ENCODE results near the gene ALK.

Gene ALK

DNA sequence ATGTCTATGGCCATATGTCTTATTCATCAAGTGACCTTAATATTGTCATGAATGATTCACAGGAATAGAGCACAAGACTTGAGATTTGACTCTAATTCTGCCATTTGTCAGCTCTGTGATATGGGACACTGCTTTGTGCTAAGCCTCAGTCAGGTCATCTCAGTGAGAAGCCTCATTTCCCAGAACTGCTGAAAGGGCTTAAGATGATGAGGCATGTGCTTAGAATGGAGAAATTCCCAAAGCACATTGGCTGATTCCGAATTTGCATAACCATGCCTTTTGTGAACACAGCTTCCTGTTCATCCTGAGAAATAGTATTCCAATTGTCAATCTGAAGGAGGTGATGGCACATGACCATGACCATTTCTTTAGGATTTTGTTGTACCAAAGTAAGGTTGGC, 218.1 kb downstream of the ALK start:
- H3K9me3 Mint-ChIP-seq, result no peaks in the 10 kb centered on the region
- H3K4me3 Mint-ChIP-seq, result no peak overlapping the region
- no peaks in the 10 kb centered on the region for H3K36me3 Mint-ChIP-seq (ENCODE audit: low read depth)
- no peaks in the 10 kb centered on the region for H3K4me1 Mint-ChIP-seq (ENCODE audit: low read depth)
- no peak overlapping the region for H3K27ac Mint-ChIP-seq
- intact Hi-C loops (cut with micrococcal nuclease), result no loop called here
- no peaks in the 10 kb centered on the region for H3K27me3 Mint-ChIP-seq

DNA sequence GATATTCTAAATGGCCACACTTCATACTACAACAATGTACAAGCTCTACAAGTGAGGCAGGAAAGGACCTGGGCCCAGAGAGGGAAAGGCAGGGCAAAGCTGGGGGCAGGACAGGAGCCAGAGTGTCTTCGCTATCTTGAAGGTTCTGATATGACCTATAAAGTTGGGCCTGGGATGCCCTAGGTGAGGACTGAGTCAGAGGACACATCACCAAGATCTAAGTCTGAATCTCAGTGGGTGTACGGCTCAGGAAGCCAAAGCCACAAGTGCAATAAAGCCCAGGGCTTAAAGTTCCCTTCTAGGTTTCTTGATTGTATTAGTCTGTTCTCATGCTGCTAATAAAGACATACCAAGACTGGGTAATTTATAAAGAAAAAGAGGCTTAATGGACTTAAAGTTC, 219.1 kb downstream of the ALK start:
- H3K36me3 Mint-ChIP-seq (ENCODE audit: low read depth), result no peaks in the 10 kb centered on the region
- H3K4me3 Mint-ChIP-seq, result no peak overlapping the region
- no peak overlapping the region for H3K27ac Mint-ChIP-seq
- no peaks in the 10 kb centered on the region for H3K4me1 Mint-ChIP-seq (ENCODE audit: low read depth)
- H3K27me3 Mint-ChIP-seq, result no peaks in the 10 kb centered on the region
- intact Hi-C loops (cut with micrococcal nuclease), result no loop called here
- H3K9me3 Mint-ChIP-seq, result no peaks in the 10 kb centered on the region

DNA sequence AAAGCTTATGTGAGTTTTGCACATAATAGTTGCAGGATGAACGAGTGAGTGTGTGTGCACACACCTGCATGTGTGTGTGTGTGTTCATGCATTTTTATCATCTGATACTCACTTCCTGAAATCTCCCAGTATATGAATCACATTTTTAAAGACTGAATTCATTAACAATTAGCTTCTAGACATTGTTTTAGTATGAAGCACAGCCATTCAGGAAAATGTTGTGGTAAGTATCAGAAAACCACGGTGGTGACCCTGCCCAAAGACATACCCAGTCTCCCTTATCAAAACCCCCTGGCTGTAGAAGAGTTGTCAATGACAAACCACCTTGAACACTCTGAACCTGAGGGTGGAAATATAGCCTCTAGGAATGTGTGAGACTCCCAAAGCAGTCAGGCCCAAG, 220.8 kb downstream of the ALK start:
- intact Hi-C loops (cut with micrococcal nuclease), result no loop called here
- no peak overlapping the region for H3K4me3 Mint-ChIP-seq
- H3K4me1 Mint-ChIP-seq (ENCODE audit: low read depth), result no peaks in the 10 kb centered on the region
- no peaks in the 10 kb centered on the region for H3K36me3 Mint-ChIP-seq (ENCODE audit: low read depth)
- no peaks in the 10 kb centered on the region for H3K27me3 Mint-ChIP-seq
- H3K9me3 Mint-ChIP-seq, result no peaks in the 10 kb centered on the region
- H3K27ac Mint-ChIP-seq, result no peak overlapping the region

DNA sequence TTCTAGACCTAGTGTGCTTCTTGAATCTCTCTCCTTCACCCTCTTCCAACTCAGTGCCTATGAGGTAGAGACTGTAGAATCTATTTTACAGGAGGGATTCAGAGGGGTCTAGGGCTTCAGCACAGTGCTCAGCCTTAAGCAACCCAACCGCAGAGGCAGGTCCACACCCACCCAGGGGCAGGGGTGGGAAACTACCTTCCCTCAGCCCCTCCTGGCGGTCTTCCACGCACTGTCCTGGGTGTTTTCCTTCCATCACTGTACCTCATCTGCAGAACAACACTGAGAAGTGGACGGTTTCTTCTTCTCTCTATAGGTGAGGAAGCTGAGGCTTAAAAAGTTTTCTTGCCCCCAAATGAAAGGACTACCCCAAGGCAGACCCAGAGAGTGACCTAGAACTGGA, 222.3 kb downstream of the ALK start:
- Mint-ChIP-seq H3K27ac (no peak overlapping the region), H3K36me3 (ENCODE audit: low read depth) (no peaks in the 10 kb centered on the region), H3K4me3 (no peak overlapping the region), H3K9me3 (peaks cover 8% of the 10 kb centered on the region), H3K27me3 (no peaks in the 10 kb centered on the region), H3K4me1 (ENCODE audit: low read depth) (no peaks in the 10 kb centered on the region)
- intact Hi-C loops (cut with micrococcal nuclease), result no loop called here

- H3K9me3 Mint-ChIP-seq, result peaks cover 13% of the 10 kb centered on the region
- no peaks in the 10 kb centered on the region for H3K36me3 Mint-ChIP-seq (ENCODE audit: low read depth)
- no peak overlapping the region for H3K4me3 Mint-ChIP-seq
- intact Hi-C loops (cut with micrococcal nuclease), result no loop called here
- H3K27ac Mint-ChIP-seq, result no peak overlapping the region
- H3K27me3 Mint-ChIP-seq, result no peaks in the 10 kb centered on the region
- H3K4me1 Mint-ChIP-seq (ENCODE audit: low read depth), result no peaks in the 10 kb centered on the region
Measured at GRCh38 chr2:29698216-29698615, 223.2 kb downstream of the ALK start.

GRCh38 chr2:29697715-29698114, 223.7 kb downstream of the ALK start:
- intact Hi-C loops (cut with micrococcal nuclease), result no loop called here
- Mint-ChIP-seq H3K27ac (no peak overlapping the region), H3K36me3 (ENCODE audit: low read depth) (no peaks in the 10 kb centered on the region)

GRCh38 chr2:29697181-29697580, 224.2 kb downstream of the ALK start:
- intact Hi-C loops (cut with micrococcal nuclease), result no loop called here
- Mint-ChIP-seq H3K9me3 (peaks cover 17% of the 10 kb centered on the region), H3K27ac (no peak overlapping the region), H3K36me3 (ENCODE audit: low read depth) (no peaks in the 10 kb centered on the region), H3K4me3 (no peak overlapping the region), H3K4me1 (ENCODE audit: low read depth) (no peaks in the 10 kb centered on the region), H3K27me3 (no peaks in the 10 kb centered on the region)

More at GRCh38 chr2:29697715-29698114, 223.7 kb downstream of the ALK start:
- Mint-ChIP-seq H3K4me1 (ENCODE audit: low read depth) (no peaks in the 10 kb centered on the region), H3K9me3 (peaks cover 17% of the 10 kb centered on the region), H3K27me3 (no peaks in the 10 kb centered on the region), H3K4me3 (no peak overlapping the region)

DNA sequence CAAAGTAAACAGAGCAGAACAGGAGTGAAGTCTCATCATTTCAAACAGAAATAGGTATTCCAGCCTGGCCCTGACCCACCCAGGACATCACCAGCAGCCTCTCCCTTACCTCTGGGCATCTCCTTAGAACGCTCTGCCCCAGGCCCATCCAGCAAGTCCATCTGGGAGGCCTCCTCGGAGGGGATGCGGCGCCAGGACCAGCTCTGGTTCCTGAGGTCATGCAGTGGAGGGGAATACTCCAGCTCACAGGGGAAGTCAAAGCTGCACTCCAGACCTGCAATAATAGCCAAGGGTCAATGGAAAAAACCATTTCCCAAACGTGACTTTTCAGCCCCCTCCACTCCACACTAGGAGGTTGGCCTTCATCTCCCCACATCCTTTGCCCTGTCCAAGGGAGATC, 226.6 kb downstream of the ALK start:
- no peaks in the 10 kb centered on the region for H3K27me3 Mint-ChIP-seq
- no peak overlapping the region for H3K4me3 Mint-ChIP-seq
- no peak overlapping the region for H3K27ac Mint-ChIP-seq
- no peaks in the 10 kb centered on the region for H3K4me1 Mint-ChIP-seq (ENCODE audit: low read depth)
- no peaks in the 10 kb centered on the region for H3K36me3 Mint-ChIP-seq (ENCODE audit: low read depth)
- peaks cover 17% of the 10 kb centered on the region for H3K9me3 Mint-ChIP-seq
- intact Hi-C loops (cut with micrococcal nuclease), result no loop called here

DNA sequence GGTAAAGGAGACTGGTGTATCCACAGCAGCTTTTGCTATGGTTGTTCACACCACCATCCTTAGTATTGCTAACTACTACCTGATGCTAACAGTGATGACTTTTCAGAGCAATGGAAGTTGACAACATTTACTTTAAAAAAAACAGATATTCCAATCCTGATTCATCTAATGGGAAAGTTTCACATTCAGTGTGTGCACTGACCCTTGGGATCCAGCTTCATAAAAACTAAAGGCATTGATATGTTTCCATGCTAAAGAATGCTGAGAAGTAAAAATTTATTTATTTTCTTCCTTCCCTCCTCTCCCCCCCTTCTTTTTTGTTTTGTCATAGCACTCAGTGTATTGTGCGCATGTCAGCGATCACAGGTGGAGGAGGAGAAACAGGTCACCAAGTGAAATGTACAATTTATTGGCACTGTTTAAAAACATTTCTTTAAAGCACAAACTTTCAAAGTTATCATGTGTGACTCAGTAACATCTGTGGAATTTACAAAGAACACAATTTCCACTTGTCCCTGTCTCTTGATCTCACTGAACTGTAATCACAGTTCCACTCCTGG, 229.9 kb downstream of the ALK start:
- H3K9me3 Mint-ChIP-seq, result peaks cover 17% of the 10 kb centered on the region
- no peaks in the 10 kb centered on the region for H3K36me3 Mint-ChIP-seq (ENCODE audit: low read depth)
- H3K4me3 Mint-ChIP-seq, result no peak overlapping the region
- no peaks in the 10 kb centered on the region for H3K4me1 Mint-ChIP-seq (ENCODE audit: low read depth)
- H3K27me3 Mint-ChIP-seq, result no peaks in the 10 kb centered on the region
- intact Hi-C loops (cut with micrococcal nuclease), result no loop called here
- H3K27ac Mint-ChIP-seq, result no peak overlapping the region

DNA sequence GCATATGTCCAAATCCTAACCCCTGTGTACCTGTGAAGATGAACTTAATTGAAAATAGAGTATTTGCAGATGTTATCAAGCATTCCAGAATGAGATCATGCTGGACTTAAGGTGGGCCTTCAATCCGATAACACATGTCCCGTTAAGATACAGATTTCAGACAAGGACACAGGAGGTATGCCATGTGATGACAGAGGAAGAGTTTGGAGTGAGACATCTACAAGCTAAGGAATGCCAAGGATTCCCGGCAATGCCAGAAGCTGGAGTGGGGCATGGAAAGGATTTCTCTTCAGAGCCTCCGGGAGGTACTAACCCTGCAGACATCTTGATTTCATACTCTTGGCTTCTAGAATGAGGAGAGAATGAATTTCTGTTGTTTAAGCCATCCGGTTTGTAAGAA, 231.7 kb downstream of the ALK start:
- H3K9me3 Mint-ChIP-seq, result peaks cover 13% of the 10 kb centered on the region
- intact Hi-C loops (cut with micrococcal nuclease), result no loop called here
- no peaks in the 10 kb centered on the region for H3K4me1 Mint-ChIP-seq (ENCODE audit: low read depth)
- H3K27ac Mint-ChIP-seq, result no peak overlapping the region
- no peak overlapping the region for H3K4me3 Mint-ChIP-seq
- no peaks in the 10 kb centered on the region for H3K27me3 Mint-ChIP-seq
- H3K36me3 Mint-ChIP-seq (ENCODE audit: low read depth), result no peaks in the 10 kb centered on the region

DNA sequence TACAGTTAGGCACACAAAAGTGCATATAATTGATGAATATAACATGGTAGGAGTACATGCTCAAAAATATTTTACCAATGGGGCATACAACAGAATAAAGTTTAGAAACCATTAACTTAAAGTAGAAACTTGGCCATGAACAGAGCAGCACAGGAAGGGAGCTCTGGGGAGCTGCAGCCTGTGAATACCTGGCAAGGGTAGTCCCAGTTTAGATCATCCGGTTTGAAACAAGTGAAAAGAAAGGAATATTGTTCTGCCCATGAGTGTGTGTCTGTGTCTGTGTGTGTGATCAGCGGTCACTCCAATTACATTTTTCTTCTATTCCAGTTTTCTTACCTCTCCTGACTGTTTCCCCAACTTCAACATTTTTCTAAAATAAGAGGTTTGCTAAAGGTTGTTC, 233.0 kb downstream of the ALK start:
- intact Hi-C loops (cut with micrococcal nuclease), result no loop called here
- H3K27ac Mint-ChIP-seq, result no peak overlapping the region
- peaks cover 6% of the 10 kb centered on the region for H3K9me3 Mint-ChIP-seq
- no peak overlapping the region for H3K4me3 Mint-ChIP-seq
- no peaks in the 10 kb centered on the region for H3K36me3 Mint-ChIP-seq (ENCODE audit: low read depth)
- no peaks in the 10 kb centered on the region for H3K4me1 Mint-ChIP-seq (ENCODE audit: low read depth)
- H3K27me3 Mint-ChIP-seq, result no peaks in the 10 kb centered on the region

DNA sequence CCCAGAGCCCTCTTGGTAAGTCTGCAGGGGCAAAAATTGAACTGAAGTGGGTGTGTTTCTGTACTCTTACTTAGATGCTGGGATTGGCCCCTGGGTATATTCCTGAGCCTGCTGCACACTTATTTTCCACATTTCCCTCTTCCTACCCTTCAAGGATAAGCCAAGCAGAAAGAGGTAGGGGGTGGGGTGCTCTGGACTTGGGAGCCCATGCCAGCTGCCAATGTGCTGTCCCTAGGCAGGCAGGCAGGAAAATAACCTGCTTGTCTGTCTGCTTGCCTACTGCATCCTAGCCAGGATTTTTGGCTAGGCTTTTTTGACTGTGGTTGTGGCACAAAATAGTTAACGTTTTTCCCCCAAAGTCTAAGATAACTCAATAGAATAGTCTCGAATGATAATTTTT, 234.3 kb downstream of the ALK start:
- H3K27me3 Mint-ChIP-seq, result no peaks in the 10 kb centered on the region
- no peaks in the 10 kb centered on the region for H3K36me3 Mint-ChIP-seq (ENCODE audit: low read depth)
- intact Hi-C loops (cut with micrococcal nuclease), result no loop called here
- H3K4me3 Mint-ChIP-seq, result no peak overlapping the region
- H3K9me3 Mint-ChIP-seq, result no peaks in the 10 kb centered on the region
- no peaks in the 10 kb centered on the region for H3K4me1 Mint-ChIP-seq (ENCODE audit: low read depth)
- H3K27ac Mint-ChIP-seq, result no peak overlapping the region

DNA sequence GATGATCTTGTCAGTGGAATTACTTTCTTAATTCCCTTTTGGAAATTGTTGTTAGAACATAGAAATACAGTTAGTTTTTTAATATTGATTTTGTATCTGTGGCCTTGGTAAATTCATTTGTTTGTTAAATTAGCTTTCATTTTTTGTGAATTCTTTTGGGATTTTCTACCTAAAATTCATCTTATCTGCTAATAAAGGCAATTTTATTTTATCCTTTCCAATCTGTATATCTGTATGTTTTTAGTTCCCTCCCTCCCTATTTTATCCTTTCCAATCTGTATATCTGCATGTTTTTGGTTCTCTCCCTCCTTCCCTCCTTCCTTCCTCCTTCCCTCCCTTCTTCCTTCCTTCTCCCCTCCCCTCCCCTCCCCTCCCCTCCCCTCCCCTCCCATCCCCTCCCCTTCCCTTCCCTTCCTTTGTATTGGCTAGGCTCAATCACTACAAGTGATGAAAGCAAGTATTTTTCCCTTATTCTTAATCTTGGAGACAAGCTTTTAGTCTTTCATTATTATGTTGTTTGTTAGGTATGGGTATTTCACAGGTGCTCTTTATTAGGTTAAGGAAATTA, 244.4 kb downstream of the ALK start:
- intact Hi-C loops (cut with micrococcal nuclease), result no loop called here
- Mint-ChIP-seq H3K27ac (no peak overlapping the region), H3K4me3 (no peak overlapping the region), H3K9me3 (no peaks in the 10 kb centered on the region), H3K36me3 (ENCODE audit: low read depth) (no peaks in the 10 kb centered on the region), H3K4me1 (ENCODE audit: low read depth) (no peaks in the 10 kb centered on the region), H3K27me3 (no peaks in the 10 kb centered on the region)

DNA sequence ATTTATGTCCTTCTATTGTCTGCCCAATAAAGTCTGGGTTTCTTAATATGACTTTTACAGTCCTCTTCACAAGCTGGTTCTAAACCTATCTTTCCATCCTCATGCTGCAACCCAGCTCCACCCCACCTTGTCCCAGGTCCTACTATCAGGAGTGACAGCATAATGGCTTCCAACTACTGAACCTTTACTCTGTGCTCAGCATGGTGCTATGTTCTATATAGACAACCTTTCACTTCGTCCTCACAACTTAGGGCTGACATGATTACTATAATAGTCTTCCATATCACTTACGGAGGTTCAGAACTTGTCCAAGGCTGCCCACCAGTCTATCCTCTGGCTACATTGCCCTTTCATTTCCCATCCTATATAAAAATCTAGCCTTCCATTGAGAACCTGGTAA, 256.8 kb downstream of the ALK start:
- intact Hi-C loops (cut with micrococcal nuclease), result no loop called here
- H3K4me3 Mint-ChIP-seq, result no peak overlapping the region
- no peaks in the 10 kb centered on the region for H3K4me1 Mint-ChIP-seq (ENCODE audit: low read depth)
- H3K27me3 Mint-ChIP-seq, result no peaks in the 10 kb centered on the region
- H3K9me3 Mint-ChIP-seq, result peaks cover 23% of the 10 kb centered on the region
- H3K36me3 Mint-ChIP-seq (ENCODE audit: low read depth), result no peaks in the 10 kb centered on the region
- no peak overlapping the region for H3K27ac Mint-ChIP-seq

- intact Hi-C loops (cut with micrococcal nuclease), result no loop called here
- Mint-ChIP-seq H3K9me3 (peaks cover 14% of the 10 kb centered on the region), H3K27ac (no peak overlapping the region), H3K27me3 (no peaks in the 10 kb centered on the region), H3K4me1 (ENCODE audit: low read depth) (no peaks in the 10 kb centered on the region), H3K36me3 (ENCODE audit: low read depth) (no peaks in the 10 kb centered on the region), H3K4me3 (no peak overlapping the region)
Measured at GRCh38 chr2:29663268-29663667, 258.1 kb downstream of the ALK start.
